A673 (cell line): ENCODE results near the gene RBCK1. TPM values are rescaled to one million over a fixed set of nuclear protein-coding genes. Genes with fewer than 3 reads are reported as not detected.

Source experiments
- BruUV-seq: library from RNA; stranded (reverse); fragments of 400-500 nt; replicated peaks from 2 replicates; lab custom pipeline; 2021; lab: Mats Ljungman, UMichigan
- CTCF ChIA-PET: fragments of 300-600 bp; sonication (Branson Sonifier 250); formaldehyde crosslinking; loops from one replicate; lab custom pipeline; 2022; ENCODE audit warnings: antibody characterized with exemption; lab: Charles Lee
- POLR2A ChIA-PET: fragments of 300-600 bp; sonication (Branson Sonifier 250); formaldehyde crosslinking; loops from one replicate; lab custom pipeline; 2022; ENCODE audit warnings: antibody characterized with exemption; ENCODE audit not compliant: low non-redundant PET; lab: Charles Lee
- DNase-seq: peaks from one replicate; pipeline ENCODE4 v3.0.0-alpha.2; 2015; ENCODE audit warnings: low spot score
- H3K27ac ChIP-seq: fragments of 200-600 bp; sonication (generic); 2 replicates; pipeline ENCODE4 v1.5.1; 2016; ENCODE audit warnings: mixed run types, low read depth, mild to moderate bottlenecking, mixed read lengths, antibody characterized with exemption, low read length; ENCODE audit not compliant: poor library complexity, severe bottlenecking
- H3K27me3 ChIP-seq: fragments of 200-600 bp; sonication (generic); replicated peaks from 2 replicates; pipeline ENCODE4 v1.6.1; 2017; ENCODE audit warnings: mixed run types, low read depth, mild to moderate bottlenecking, mixed read lengths, antibody characterized with exemption, low read length; ENCODE audit not compliant: insufficient read depth, poor library complexity
- H3K36me3 ChIP-seq: fragments of 200-600 bp; sonication (generic); 2 replicates; pipeline ENCODE4 v1.6.1; 2016; ENCODE audit warnings: mixed run types, mild to moderate bottlenecking, mixed read lengths, antibody characterized with exemption, low read length; ENCODE audit not compliant: insufficient read depth, poor library complexity, severe bottlenecking
- H3K4me1 ChIP-seq: fragments of 200-600 bp; sonication (generic); 2 replicates; pipeline ENCODE4 v1.6.1; 2017; ENCODE audit warnings: mixed run types, mild to moderate bottlenecking, mixed read lengths, antibody characterized with exemption, low read length; ENCODE audit not compliant: insufficient read depth, poor library complexity, severe bottlenecking
- H3K4me3 ChIP-seq: fragments of 200-600 bp; sonication (generic); 2 replicates; pipeline ENCODE4 v1.5.1; 2016; ENCODE audit warnings: low read depth, mixed run types, mild to moderate bottlenecking, mixed read lengths, low read length; ENCODE audit not compliant: poor library complexity, severe bottlenecking
- H3K9me3 ChIP-seq: fragments of 200-600 bp; sonication (generic); 2 replicates; pipeline ENCODE4 v1.6.1; 2016; ENCODE audit warnings: mixed run types, low read depth, mild to moderate bottlenecking, mixed read lengths, antibody characterized with exemption, low read length; ENCODE audit not compliant: poor library complexity, severe bottlenecking
- CTCF ChIP-seq: fragments of 300-800, 200-600 bp; sonication (generic); conservative IDR thresholded peaks from 2 replicates; pipeline ENCODE4 v1.5.1; 2017; ENCODE audit warnings: low read depth, mild to moderate bottlenecking, antibody characterized with exemption, low read length, moderate library complexity, mixed read lengths
- EZH2 ChIP-seq: fragments of 200-600 bp; sonication (generic); IDR thresholded peaks from 2 replicates; pipeline ENCODE4 v1.6.1; 2017; ENCODE audit warnings: borderline replicate concordance, low read depth, mild to moderate bottlenecking, mixed read lengths, antibody characterized with exemption, low read length; ENCODE audit not compliant: poor library complexity, severe bottlenecking
- intact Hi-C: fragments of 100-400 bp; cut with micrococcal nuclease; formaldehyde crosslinking; loops from one replicate; pipeline ENCODE4 v1.10.0; 2022; ENCODE audit not compliant: unreplicated experiment
- total RNA-seq: library from RNA; stranded (reverse); gene quantifications from 2 replicates; pipeline ENCODE4 v1.2.3, GENCODE V29; 2021

RBCK1 gene
- total RNA-seq, 1 experiment from 2014 or later, result 72.0 TPM

- ChIA-PET POLR2A (no interaction called here), CTCF (no interaction called here)
- no peak for DNase-seq
- TF ChIP-seq CTCF, result no peak
- no peak for TF ChIP-seq EZH2
- no peak overlapping the region for H3K27ac ChIP-seq
- H3K4me1 ChIP-seq, result no peaks in the 10 kb centered on the region
- intact Hi-C loops, result no loop called here
- H3K4me3 ChIP-seq, result no peak overlapping the region
- peaks cover 45% of the 10 kb centered on the region for H3K36me3 ChIP-seq
- no peaks in the 10 kb centered on the region for H3K27me3 ChIP-seq
- no peaks in the 10 kb centered on the region for H3K9me3 ChIP-seq
- no TSS peak for BruUV-seq
These were observed 26.1 kb downstream of the RBCK1 start for GRCh38 chr20:434221-434620.

- POLR2A ChIA-PET, result interaction anchor here (0.5 kb wide), 1 partner anchor 84 kb away, joined by 7 read pairs; no protein-coding TSS in a partner anchor
- no peak for TF ChIP-seq CTCF
- no peak for TF ChIP-seq EZH2
- intact Hi-C loops, result no loop called here
- Histone ChIP-seq H3K9me3 (no peaks in the 10 kb centered on the region), H3K4me1 (no peaks in the 10 kb centered on the region), H3K36me3 (peaks cover 48% of the 10 kb centered on the region), H3K4me3 (no peak overlapping the region), H3K27me3 (no peaks in the 10 kb centered on the region), H3K27ac (no peak overlapping the region)
- DNase-seq, result no peak
- CTCF ChIA-PET, result no interaction called here
- no TSS peak for BruUV-seq
These were observed 26.7 kb downstream of the RBCK1 start for GRCh38 chr20:434661-435419.

DNA sequence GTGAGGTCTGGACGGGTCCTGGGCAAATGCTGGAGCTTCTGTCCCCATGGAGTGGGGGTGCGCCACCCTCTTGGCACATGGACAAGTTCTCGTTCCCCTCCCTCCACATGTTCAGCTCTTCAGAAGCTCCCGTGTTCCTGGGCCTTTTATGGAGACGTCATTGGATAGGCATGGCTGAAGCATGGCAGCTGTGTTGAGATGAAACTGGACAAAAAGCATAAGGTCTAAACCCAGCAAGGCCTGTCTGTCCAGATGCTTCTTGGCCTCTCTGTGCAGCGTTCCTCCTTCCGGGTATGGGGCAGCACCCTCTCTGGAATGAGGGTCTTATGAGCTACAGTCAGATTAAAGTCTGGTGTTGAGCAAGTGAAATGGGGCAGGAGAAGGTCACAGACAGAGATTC is 27.5 kb downstream of the RBCK1 start:
- intact Hi-C loops, result no loop called here
- POLR2A ChIA-PET, result interaction anchor here (0.5 kb wide), 1 partner anchor 85 kb away, joined by 7 read pairs; no protein-coding TSS in a partner anchor
- peaks cover 55% of the 10 kb centered on the region for H3K36me3 ChIP-seq

More for the DNA sequence above, 27.5 kb downstream of the RBCK1 start:
- TF ChIP-seq EZH2, result no peak
- CTCF ChIA-PET, result no interaction called here
- BruUV-seq, result no TSS peak
- DNase-seq, result no peak
- no peaks in the 10 kb centered on the region for H3K4me1 ChIP-seq
- H3K27ac ChIP-seq, result no peak overlapping the region
- no peaks in the 10 kb centered on the region for H3K9me3 ChIP-seq
- no peaks in the 10 kb centered on the region for H3K27me3 ChIP-seq
- H3K4me3 ChIP-seq, result no peak overlapping the region
